ENCODE measurements around the gene WNT10A. TPM values are rescaled to one million over a fixed set of nuclear protein-coding genes. Genes with fewer than 3 reads are reported as not detected.

WNT10A gene
- total RNA-seq, 2 experiments from 2014 or later: 1.9 to 2.5 TPM

- no peaks in the 10 kb centered on the region for H3K36me3 Mint-ChIP-seq
- H3K27me3 Mint-ChIP-seq: peaks cover 76% of the 10 kb centered on the region
- no peaks in the 10 kb centered on the region for H3K9me3 Mint-ChIP-seq
- H3K4me1 Mint-ChIP-seq: peaks cover 10% of the 10 kb centered on the region
- H3K4me3 Mint-ChIP-seq: peak overlapping the region; percentile 22
- H3K27ac Mint-ChIP-seq: no peak overlapping the region
- POLR2A ChIA-PET: no interaction called here
- DNase-seq (peak; percentile 25), ATAC-seq (ENCODE audit: low read depth) (no peak)
Observed at GRCh38 chr2:218860950-218861381, 19.7 kb upstream of the WNT10A start.

- DNase-seq (peak; percentile 16), ATAC-seq (ENCODE audit: low read depth) (no peak)
- H3K27ac Mint-ChIP-seq: no peak overlapping the region
- no peak overlapping the region for H3K4me3 Mint-ChIP-seq
- H3K27me3 Mint-ChIP-seq: peaks cover 74% of the 10 kb centered on the region
- H3K36me3 Mint-ChIP-seq: no peaks in the 10 kb centered on the region
- no peaks in the 10 kb centered on the region for H3K9me3 Mint-ChIP-seq
- peaks cover 10% of the 10 kb centered on the region for H3K4me1 Mint-ChIP-seq
- POLR2A ChIA-PET: no interaction called here
Observed at GRCh38 chr2:218861645-218862318, 18.9 kb upstream of the WNT10A start.

DNA sequence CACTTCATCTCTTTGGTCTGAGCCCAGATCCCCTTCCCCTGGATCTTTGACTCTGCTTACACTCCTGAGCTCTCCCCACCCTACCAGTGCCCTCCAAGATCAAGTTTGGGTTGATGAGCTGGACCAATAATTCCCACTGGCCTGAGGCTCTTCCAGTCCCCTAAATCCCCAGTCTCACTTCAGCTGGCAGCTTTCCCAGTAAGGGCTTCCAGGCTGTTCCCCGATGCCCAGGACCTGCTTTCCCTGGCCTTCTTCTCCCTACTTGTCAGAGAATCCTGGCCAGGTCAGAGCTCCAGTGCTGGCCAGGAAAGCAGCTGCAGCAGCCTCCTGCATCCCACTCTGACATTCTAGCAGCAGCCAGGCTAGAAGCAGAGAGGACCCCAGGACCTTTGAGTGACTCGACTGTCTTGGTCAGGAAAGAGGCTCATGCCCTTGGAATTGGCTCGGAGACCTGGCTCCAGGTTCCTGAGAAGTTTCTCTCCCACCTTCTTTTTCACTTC, 17.6 kb upstream of the WNT10A start:
- ATAC-seq (ENCODE audit: low read depth): no peak
- H3K27ac Mint-ChIP-seq: no peak overlapping the region
- H3K9me3 Mint-ChIP-seq: no peaks in the 10 kb centered on the region
- DNase-seq: peak; percentile 18
- H3K36me3 Mint-ChIP-seq: no peaks in the 10 kb centered on the region
- POLR2A ChIA-PET: no interaction called here
- peaks cover 68% of the 10 kb centered on the region for H3K27me3 Mint-ChIP-seq
- H3K4me1 Mint-ChIP-seq: peaks cover 10% of the 10 kb centered on the region
- H3K4me3 Mint-ChIP-seq: no peak overlapping the region

DNA sequence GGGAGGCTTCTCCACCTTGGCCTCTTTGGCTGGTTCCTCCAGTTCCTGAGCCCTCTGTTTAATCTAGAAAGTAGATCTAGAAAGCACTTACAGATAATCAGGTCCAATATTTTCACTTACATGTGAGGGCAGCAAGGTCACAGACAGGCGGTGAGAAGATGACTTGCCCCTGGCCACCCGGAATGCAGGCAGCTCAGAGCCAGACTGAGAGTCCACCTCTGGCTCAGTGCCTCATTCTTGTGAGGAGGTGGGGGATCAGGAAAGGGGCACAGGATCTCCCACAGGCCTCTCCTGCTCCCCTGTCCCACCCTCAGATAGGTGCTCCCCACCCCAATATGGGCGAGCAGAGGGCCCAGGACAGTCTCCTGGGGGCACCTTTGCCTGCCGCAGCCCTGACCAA, 15.3 kb upstream of the WNT10A start:
- POLR2A ChIA-PET: no interaction called here
- Mint-ChIP-seq H3K9me3 (no peaks in the 10 kb centered on the region), H3K4me3 (no peak overlapping the region), H3K27me3 (peaks cover 75% of the 10 kb centered on the region), H3K36me3 (no peaks in the 10 kb centered on the region), H3K27ac (no peak overlapping the region), H3K4me1 (peaks cover 7% of the 10 kb centered on the region)
- no peak for DNase-seq
- ATAC-seq (ENCODE audit: low read depth): no peak

- H3K9me3 Mint-ChIP-seq: no peaks in the 10 kb centered on the region
- POLR2A ChIA-PET: no interaction called here
Observed at GRCh38 chr2:218865999-218866398, 14.7 kb upstream of the WNT10A start.

GRCh38 chr2:218867900-218868299, 12.8 kb upstream of the WNT10A start:
- H3K27me3 Mint-ChIP-seq: peaks cover 71% of the 10 kb centered on the region
- DNase-seq: no peak
- no peak overlapping the region for H3K27ac Mint-ChIP-seq
- no peaks in the 10 kb centered on the region for H3K9me3 Mint-ChIP-seq
- H3K4me3 Mint-ChIP-seq: no peak overlapping the region
- ATAC-seq (ENCODE audit: low read depth): no peak
- peaks cover 4% of the 10 kb centered on the region for H3K4me1 Mint-ChIP-seq
- POLR2A ChIA-PET: no interaction called here
- H3K36me3 Mint-ChIP-seq: no peaks in the 10 kb centered on the region

More at GRCh38 chr2:218865999-218866398, 14.7 kb upstream of the WNT10A start:
- Mint-ChIP-seq H3K27me3 (peaks cover 75% of the 10 kb centered on the region), H3K27ac (no peak overlapping the region), H3K4me1 (peaks cover 4% of the 10 kb centered on the region), H3K36me3 (no peaks in the 10 kb centered on the region), H3K4me3 (no peak overlapping the region)
- ATAC-seq (ENCODE audit: low read depth) (no peak), DNase-seq (no peak)

- H3K27ac Mint-ChIP-seq: no peak overlapping the region
- H3K9me3 Mint-ChIP-seq: no peaks in the 10 kb centered on the region
- H3K36me3 Mint-ChIP-seq: no peaks in the 10 kb centered on the region
- no peak overlapping the region for H3K4me3 Mint-ChIP-seq
- POLR2A ChIA-PET: no interaction called here
- H3K27me3 Mint-ChIP-seq: peaks cover 64% of the 10 kb centered on the region
- ATAC-seq (ENCODE audit: low read depth) (no peak), DNase-seq (no peak)
- peaks cover 7% of the 10 kb centered on the region for H3K4me1 Mint-ChIP-seq
Observed at GRCh38 chr2:218869064-218869463, 11.6 kb upstream of the WNT10A start.

DNA sequence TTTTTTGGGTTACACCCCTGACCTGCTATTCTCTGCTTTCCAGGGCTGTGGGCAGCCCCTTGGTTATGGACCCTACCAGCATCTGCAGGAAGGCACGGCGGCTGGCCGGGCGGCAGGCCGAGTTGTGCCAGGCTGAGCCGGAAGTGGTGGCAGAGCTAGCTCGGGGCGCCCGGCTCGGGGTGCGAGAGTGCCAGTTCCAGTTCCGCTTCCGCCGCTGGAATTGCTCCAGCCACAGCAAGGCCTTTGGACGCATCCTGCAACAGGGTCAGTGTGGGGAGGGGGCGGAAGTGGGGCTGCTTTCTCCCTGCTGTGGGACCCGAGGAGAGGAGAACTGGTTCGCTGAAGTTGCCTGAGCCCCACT, 9.7 kb upstream of the WNT10A start:
- DNase-seq: no peak

DNA sequence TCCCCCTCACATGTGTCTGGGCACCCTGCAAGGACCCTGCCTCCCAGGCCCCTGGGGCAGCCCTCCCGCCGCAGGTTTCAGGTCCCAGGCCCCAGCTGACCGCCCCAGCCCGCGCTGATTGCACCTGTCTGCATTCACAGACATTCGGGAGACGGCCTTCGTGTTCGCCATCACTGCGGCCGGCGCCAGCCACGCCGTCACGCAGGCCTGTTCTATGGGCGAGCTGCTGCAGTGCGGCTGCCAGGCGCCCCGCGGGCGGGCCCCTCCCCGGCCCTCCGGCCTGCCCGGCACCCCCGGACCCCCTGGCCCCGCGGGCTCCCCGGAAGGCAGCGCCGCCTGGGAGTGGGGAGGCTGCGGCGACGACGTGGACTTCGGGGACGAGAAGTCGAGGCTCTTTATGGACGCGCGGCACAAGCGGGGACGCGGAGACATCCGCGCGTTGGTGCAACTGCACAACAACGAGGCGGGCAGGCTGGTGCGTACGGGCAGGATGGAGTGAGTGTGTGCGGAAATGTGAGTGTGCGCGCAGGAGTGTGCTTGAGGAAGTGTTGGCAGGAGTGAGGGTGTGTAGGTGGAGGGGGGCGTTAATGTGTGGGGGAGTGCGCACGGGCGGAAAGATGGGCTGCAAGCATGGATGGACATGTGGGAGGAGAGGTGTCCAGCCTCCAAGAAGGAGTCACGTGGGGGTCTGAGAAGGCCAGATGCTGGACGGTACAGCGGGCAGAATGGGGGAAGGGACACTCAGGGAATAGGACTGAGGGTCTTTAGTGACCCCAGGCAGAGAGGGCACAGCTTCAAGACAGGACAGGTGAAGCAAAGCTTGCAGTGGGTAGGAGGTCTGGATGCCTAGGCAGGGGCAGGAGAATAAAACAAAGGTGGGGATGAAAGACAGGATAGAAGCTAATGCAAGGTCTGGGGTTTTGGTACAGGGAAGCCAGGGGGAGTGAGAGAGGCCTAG, 9.0 kb upstream of the WNT10A start:
- peak overlapping the region; percentile 73 for H3K4me3 Mint-ChIP-seq
- ATAC-seq (ENCODE audit: low read depth): no peak
- POLR2A ChIA-PET: no interaction called here
- peaks cover 8% of the 10 kb centered on the region for H3K4me1 Mint-ChIP-seq
- peaks cover 73% of the 10 kb centered on the region for H3K27me3 Mint-ChIP-seq
- DNase-seq: no peak
- no peak overlapping the region for H3K27ac Mint-ChIP-seq
- H3K36me3 Mint-ChIP-seq: no peaks in the 10 kb centered on the region
- no peaks in the 10 kb centered on the region for H3K9me3 Mint-ChIP-seq

More for the DNA sequence above, 9.7 kb upstream of the WNT10A start:
- Mint-ChIP-seq H3K4me1 (peaks cover 8% of the 10 kb centered on the region), H3K4me3 (peak overlapping the region; percentile 20), H3K9me3 (no peaks in the 10 kb centered on the region), H3K36me3 (no peaks in the 10 kb centered on the region), H3K27me3 (peaks cover 74% of the 10 kb centered on the region), H3K27ac (no peak overlapping the region)
- POLR2A ChIA-PET: no interaction called here
- no peak for ATAC-seq (ENCODE audit: low read depth)

DNA sequence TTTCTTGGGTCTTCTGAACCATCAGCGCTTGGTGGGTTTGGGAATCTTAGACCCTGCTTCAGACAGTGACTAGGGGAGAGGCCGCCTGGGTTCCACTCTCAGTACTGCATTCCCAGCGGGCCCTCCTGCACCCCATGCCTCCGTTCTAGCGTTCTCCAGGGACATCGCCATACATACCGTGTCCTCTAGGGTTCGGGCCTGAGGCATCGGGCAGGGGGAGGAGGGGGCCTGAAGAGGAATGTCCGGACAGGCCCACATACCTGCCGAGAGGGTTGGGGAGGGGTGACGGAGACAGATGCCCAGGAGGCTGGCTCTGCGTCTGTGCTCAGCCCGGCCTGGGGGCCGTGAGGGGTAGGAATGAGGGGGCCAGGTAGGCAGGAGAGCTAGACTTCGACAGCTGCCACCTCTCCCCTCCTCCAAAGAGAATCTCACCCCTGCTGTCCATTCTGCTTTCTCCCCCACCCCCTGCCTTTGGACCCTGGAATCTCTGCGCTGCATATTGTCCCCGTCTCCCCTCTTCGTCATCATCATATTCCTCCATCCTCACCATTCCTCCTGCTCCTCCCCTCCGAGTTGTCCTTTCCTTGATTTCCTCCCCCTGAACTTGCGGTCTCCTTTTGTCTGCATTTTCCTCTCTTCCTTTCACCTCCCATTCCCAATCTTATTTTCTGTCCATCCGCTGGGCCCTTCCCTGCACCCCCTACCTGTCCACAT, 7.8 kb upstream of the WNT10A start:
- POLR2A ChIA-PET: no interaction called here
- H3K9me3 Mint-ChIP-seq: no peaks in the 10 kb centered on the region

GRCh38 chr2:218873359-218874194, 7.1 kb upstream of the WNT10A start:
- POLR2A ChIA-PET: no interaction called here
- peaks cover 10% of the 10 kb centered on the region for H3K4me1 Mint-ChIP-seq

More for the DNA sequence above, 7.8 kb upstream of the WNT10A start:
- Mint-ChIP-seq H3K4me1 (peaks cover 10% of the 10 kb centered on the region), H3K27me3 (peaks cover 68% of the 10 kb centered on the region), H3K4me3 (no peak overlapping the region), H3K27ac (no peak overlapping the region), H3K36me3 (no peaks in the 10 kb centered on the region)
- no peak for ATAC-seq (ENCODE audit: low read depth)
- no peak for DNase-seq

DNA sequence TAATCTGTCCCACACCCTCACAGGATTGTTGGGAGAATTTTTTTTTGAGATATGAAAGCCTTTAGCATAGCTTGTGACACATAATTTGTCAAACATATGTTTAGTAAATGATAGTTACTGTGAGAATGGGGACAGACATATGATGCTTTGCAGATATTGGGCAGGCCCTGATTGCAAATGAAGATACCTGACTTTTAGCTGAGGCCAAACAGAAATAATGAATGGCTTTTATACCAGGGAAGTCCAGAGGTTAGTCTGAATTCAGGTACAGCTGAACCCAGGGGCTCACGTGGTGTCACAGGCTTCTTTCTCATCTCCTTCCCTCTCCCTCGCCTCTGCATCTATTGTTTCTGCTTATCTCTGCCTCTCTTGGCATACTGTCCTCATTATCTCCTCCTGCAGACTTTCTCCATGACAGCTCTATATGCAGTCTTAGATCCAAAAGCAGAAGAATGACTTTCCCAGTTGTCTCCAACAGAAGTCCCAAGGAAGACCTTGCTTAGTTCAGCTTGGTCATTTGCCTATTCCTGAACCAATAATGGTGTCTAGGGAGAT, 4.9 kb upstream of the WNT10A start:
- no peaks in the 10 kb centered on the region for H3K36me3 Mint-ChIP-seq
- ATAC-seq (ENCODE audit: low read depth) (no peak), DNase-seq (no peak)
- H3K4me1 Mint-ChIP-seq: peaks cover 19% of the 10 kb centered on the region
- POLR2A ChIA-PET: interaction anchor here (7.5 kb wide), 1 partner anchor 21 kb away, joined by 53 read pairs; no protein-coding TSS in a partner anchor
- no peak overlapping the region for H3K27ac Mint-ChIP-seq
- no peak overlapping the region for H3K4me3 Mint-ChIP-seq
- H3K27me3 Mint-ChIP-seq: peaks cover 56% of the 10 kb centered on the region
- H3K9me3 Mint-ChIP-seq: no peaks in the 10 kb centered on the region

More at GRCh38 chr2:218873359-218874194, 7.1 kb upstream of the WNT10A start:
- DNase-seq: peak; percentile 36
- ATAC-seq (ENCODE audit: low read depth): no peak
- Mint-ChIP-seq H3K9me3 (no peaks in the 10 kb centered on the region), H3K27ac (no peak overlapping the region), H3K27me3 (peaks cover 65% of the 10 kb centered on the region), H3K36me3 (no peaks in the 10 kb centered on the region), H3K4me3 (no peak overlapping the region)

All from activated naive CD8-positive, alpha-beta T cell treated with anti-CD3 and anti-CD28 coated beads, Interleukin-2, amount 10 ng/mL, durations not matched to agents 7 days and 5 days (primary cell).